Activated B cell treated with CpG ODN at 0.5 μM for 24 hours (primary cell): ENCODE measurements around the gene ZIC1. TPM values are rescaled to one million over a fixed set of nuclear protein-coding genes. Genes with fewer than 3 reads are reported as not detected.

Source experiments
- ATAC-seq: fragments of 200-7000 bp; cut with Tn5 transposase; one replicate; pipeline ENCODE4 v1.10.0; 2021; ENCODE audit warnings: low read depth, mild to moderate bottlenecking, moderate library complexity
- CTCF ChIA-PET: fragments of 350-600 bp; sonication (Branson Sonifier 250); formaldehyde crosslinking; loops from one replicate; lab custom pipeline; 2021; ENCODE audit warnings: antibody characterized with exemption; lab: Charles Lee
- POLR2A ChIA-PET: fragments of 350-600 bp; sonication (Branson Sonifier 250); formaldehyde crosslinking; loops from one replicate; lab custom pipeline; 2021; ENCODE audit warnings: antibody characterized with exemption; lab: Charles Lee
- DNase-seq: peaks from one replicate; pipeline ENCODE4 v3.0.0; 2022
- H3K27ac Mint-ChIP-seq: one replicate; pipeline ENCODE4 v1.8.0; 2020; ENCODE audit warnings: mixed read lengths
- H3K27me3 Mint-ChIP-seq: one replicate; pipeline ENCODE4 v1.8.0; 2021; ENCODE audit warnings: mixed read lengths
- H3K36me3 Mint-ChIP-seq: one replicate; pipeline ENCODE4 v1.8.0; 2021; ENCODE audit warnings: low read depth, mixed read lengths
- H3K4me1 Mint-ChIP-seq: one replicate; pipeline ENCODE4 v1.8.0; 2021; ENCODE audit warnings: mixed read lengths
- H3K4me3 Mint-ChIP-seq: one replicate; pipeline ENCODE4 v1.8.0; 2020; ENCODE audit warnings: mild to moderate bottlenecking, mixed read lengths
- H3K9me3 Mint-ChIP-seq: one replicate; pipeline ENCODE4 v1.8.0; 2020; ENCODE audit warnings: mixed read lengths
- CTCF ChIP-seq: fragments of 200-600 bp; IDR thresholded peaks from one replicate; pipeline ENCODE4 v1.8.0; 2022; ENCODE audit warnings: antibody characterized with exemption, mild to moderate bottlenecking
- intact Hi-C: fragments of 100-400 bp; cut with micrococcal nuclease; formaldehyde crosslinking; loops from one replicate; pipeline ENCODE4 v1.15.1; 2024
- total RNA-seq: library from RNA; stranded (reverse); gene quantifications from 2 replicates; pipeline ENCODE4 v1.2.3, GENCODE V29; 2022

The ZIC1 gene
- total RNA-seq, 1 donor from 2014 or later = not detected

GRCh38 chr3:147428326-147428725, 19.2 kb downstream of the ZIC1 start:
- H3K4me3 Mint-ChIP-seq = no peak overlapping the region
- CTCF ChIA-PET = no interaction called here

GRCh38 chr3:147428754-147429153, 19.6 kb downstream of the ZIC1 start:
- Mint-ChIP-seq H3K9me3 (no peaks in the 10 kb centered on the region), H3K4me3 (no peak overlapping the region), H3K4me1 (no peaks in the 10 kb centered on the region), H3K36me3 (no peaks in the 10 kb centered on the region), H3K27ac (no peak overlapping the region), H3K27me3 (peaks cover 15% of the 10 kb centered on the region)
- DNase-seq (no peak), ATAC-seq (no peak)
- POLR2A ChIA-PET = no interaction called here
- no peak for TF ChIP-seq CTCF
- intact Hi-C loops = no loop called here
- CTCF ChIA-PET = no interaction called here

More at GRCh38 chr3:147428326-147428725, 19.2 kb downstream of the ZIC1 start:
- no peak for DNase-seq
- no peak for TF ChIP-seq CTCF
- POLR2A ChIA-PET = no interaction called here
- Mint-ChIP-seq H3K27ac (no peak overlapping the region), H3K4me1 (no peaks in the 10 kb centered on the region), H3K27me3 (peaks cover 18% of the 10 kb centered on the region), H3K9me3 (no peaks in the 10 kb centered on the region), H3K36me3 (no peaks in the 10 kb centered on the region)
- intact Hi-C loops = no loop called here
- no peak for ATAC-seq

GRCh38 chr3:147431751-147432150, 22.6 kb downstream of the ZIC1 start:
- H3K36me3 Mint-ChIP-seq = no peaks in the 10 kb centered on the region
- H3K4me3 Mint-ChIP-seq = no peak overlapping the region
- no peaks in the 10 kb centered on the region for H3K4me1 Mint-ChIP-seq
- no peak for TF ChIP-seq CTCF
- H3K27ac Mint-ChIP-seq = no peak overlapping the region
- intact Hi-C loops = no loop called here
- DNase-seq (no peak), ATAC-seq (no peak)
- peaks cover 5% of the 10 kb centered on the region for H3K27me3 Mint-ChIP-seq
- no peaks in the 10 kb centered on the region for H3K9me3 Mint-ChIP-seq
- POLR2A ChIA-PET = no interaction called here
- CTCF ChIA-PET = no interaction called here

GRCh38 chr3:147447224-147447623, 38.1 kb downstream of the ZIC1 start:
- H3K27ac Mint-ChIP-seq = no peak overlapping the region
- ChIA-PET CTCF (no interaction called here), POLR2A (no interaction called here)
- H3K4me1 Mint-ChIP-seq = no peaks in the 10 kb centered on the region
- DNase-seq = no peak
- H3K36me3 Mint-ChIP-seq = no peaks in the 10 kb centered on the region
- ATAC-seq = no peak
- intact Hi-C loops = no loop called here
- no peaks in the 10 kb centered on the region for H3K27me3 Mint-ChIP-seq
- H3K4me3 Mint-ChIP-seq = no peak overlapping the region
- peaks cover 3% of the 10 kb centered on the region for H3K9me3 Mint-ChIP-seq
- no peak for TF ChIP-seq CTCF

- no peaks in the 10 kb centered on the region for H3K4me1 Mint-ChIP-seq
- H3K36me3 Mint-ChIP-seq = no peaks in the 10 kb centered on the region
- ChIA-PET POLR2A (no interaction called here), CTCF (no interaction called here)
- H3K4me3 Mint-ChIP-seq = no peak overlapping the region
- ATAC-seq (no peak), DNase-seq (no peak)
- TF ChIP-seq CTCF = no peak
- H3K27ac Mint-ChIP-seq = no peak overlapping the region
- H3K9me3 Mint-ChIP-seq = no peaks in the 10 kb centered on the region
- intact Hi-C loops = no loop called here
- H3K27me3 Mint-ChIP-seq = no peaks in the 10 kb centered on the region
Measured at GRCh38 chr3:147449669-147450068, 40.5 kb downstream of the ZIC1 start.
